Inflammatory macrophage (primary cell): Measurements from ENCODE around the gene EPC2.
"Not testable (repeated sequence)": the region's sequence is repeated elsewhere in the genome, so short reads cannot be mapped to it uniquely, and the experiment has no call there.

ENCODE experiments used
- DNase-seq, 2 donors: peaks; one replicate each; pipeline ENCODE4 v3.0.0-alpha.2; 2020 to 2022

EPC2 gene

DNA sequence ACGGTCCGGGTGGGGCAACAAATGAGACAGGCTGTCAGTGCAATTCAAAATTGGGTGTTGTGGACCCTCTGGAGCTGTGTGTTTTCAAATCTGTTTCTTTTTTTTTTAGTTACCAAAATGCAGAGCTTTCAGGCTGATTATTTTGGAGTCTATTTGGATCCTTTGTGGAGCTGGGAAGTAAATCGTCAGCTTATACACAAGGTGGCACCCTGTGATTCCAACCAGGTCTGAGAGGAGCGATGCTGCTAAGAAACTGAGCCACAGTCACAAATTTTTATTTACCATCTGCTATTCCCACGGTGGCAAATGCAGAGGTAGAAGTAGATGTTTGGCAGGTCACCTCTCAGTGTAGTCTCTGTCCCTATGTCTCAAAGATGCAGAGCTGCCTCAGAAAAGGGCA is 3.8 kb upstream of the EPC2 start:
- DNase-seq, result no peak

DNA sequence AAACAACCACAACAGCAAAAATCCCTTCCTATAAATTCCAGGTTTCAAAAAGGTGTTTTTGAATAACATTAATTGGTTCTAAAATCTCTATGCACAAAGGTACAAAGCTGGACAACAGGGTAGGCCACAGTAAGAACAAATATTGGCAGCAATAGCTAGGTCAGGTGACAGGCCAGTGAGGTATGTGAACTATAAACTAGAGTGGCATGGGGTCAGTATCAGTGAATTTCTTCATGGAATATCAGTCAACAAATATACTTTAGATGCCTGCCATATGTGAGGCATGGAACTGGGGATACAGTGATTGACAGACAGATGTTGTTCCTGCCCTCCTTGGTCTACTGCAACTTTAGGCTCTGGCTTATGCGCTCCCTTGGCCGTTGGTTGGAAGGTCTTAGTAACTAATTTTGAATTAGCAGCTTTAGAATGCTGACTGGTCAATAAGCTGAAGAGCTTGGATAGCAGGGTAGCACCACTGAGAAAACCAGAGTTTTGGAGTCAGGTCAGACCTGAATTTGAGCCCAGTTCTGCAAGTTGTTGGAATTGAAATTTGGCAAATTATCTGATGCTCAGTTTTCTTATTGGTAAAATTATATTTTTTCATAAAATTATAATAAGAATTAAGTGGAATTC is 2.3 kb upstream of the EPC2 start:
- no peak for DNase-seq

DNA sequence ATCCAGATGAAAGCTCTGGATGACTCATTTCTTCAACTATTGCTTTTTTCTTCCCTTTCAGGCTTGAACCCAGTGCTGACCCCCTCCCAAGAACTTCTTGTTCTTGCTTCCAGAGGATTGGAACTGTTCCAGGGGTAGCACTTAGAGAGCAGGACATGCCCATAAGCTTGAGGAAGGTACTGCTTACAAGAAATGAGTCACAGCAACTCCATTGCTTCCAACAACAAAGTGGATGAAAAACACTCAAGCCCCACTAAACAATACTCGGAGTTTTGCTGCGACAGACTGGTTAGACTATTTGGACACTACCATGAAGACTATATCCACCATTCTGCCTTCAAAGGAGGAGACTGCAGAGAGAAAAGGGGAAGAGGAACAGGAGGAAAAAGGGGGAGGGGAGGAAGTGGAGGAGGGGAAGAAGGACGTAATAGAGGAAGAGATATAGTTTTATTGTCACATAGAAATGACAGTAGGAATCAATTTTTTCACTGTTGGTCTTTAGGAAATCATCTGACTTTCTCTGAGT is 1.6 kb upstream of the EPC2 start:
- peak; percentile 55 to 73 for DNase-seq

DNA sequence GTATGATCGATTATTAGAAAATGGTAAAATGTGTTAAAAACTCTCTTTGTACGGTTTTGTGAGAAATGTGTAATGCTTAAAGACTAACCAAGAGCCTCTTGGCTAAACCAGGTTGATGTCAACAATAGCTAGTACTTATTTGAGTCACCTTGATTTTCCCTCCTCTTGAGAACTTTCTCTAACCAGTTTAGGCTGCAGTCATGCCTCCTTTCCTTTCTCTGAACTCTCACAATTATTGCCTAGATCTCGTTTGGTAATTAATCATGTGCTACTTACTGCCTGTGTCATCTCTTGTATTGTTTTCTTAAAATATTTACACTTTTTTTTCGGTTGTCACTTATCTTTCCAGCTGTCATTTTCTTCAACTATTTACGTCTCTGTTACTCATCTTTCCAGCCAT is 1.1 kb upstream of the EPC2 start:
- peak in 1 of 2 donors; percentile 4 for DNase-seq

DNA sequence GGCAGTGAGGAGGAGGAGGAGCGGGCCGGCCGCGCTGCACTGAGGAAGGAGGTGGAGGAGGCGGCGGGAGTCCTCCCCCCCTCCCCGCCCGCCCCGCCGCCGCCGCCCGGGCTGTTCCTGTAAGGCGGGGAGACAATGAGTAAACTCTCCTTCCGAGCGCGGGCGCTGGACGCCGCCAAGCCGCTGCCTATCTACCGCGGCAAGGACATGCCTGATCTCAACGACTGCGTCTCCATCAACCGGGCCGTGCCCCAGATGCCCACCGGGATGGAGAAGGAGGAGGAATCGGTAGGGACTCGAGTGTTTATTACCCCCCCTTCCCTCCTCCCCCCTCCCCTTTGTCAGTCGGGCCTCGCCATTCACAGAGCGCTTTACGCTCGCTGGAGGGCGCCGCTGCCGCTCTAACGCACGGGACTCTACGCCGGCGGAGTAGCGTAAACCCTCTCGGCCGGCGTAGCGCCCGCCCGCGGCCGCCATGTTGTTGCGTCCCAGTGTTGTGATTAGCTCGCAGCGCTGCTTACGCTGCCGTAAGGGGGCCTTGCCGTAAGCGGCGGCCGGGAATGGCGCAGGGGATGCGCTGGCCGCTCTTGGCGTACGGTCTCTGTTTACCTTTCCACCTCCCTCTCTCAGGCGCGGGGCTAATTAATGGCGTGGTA is 460 bp downstream of the EPC2 start:
- peak; percentile 93 to 94 for DNase-seq

DNA sequence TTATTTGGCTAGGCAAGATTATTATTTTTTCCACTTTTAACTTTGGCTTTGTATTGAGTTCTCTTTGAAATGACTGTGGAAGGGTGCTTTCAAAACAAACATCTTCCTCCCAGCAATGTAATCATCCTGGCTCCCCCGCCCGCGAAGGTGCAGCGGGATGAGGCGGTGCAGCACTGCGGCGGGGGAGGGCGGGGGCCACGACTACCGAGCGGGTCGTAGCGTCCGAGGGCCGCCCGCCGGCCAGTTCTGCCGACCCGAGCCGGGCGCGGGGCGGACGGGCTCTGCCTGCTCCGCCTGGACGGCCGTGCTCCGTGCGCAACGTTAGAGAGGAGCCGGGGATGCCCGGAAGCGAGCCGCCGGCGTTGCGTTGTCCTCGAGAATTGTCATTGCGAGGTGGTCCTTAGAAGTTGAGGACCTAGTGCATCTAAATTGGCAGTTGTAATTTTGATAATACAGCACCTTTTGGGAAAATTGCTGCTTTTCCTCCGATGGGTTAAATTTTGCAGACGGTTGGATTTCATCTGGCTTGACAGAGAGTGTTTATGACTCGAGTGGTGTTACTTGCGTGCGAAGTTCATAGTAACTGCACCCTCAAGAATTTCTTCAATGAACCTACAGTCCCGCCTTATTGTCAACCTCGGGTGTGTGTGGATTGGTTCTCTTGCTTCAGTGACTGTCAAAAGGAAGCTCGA is 1.1 kb downstream of the EPC2 start:
- peak; percentile 15 to 85 for DNase-seq

DNA sequence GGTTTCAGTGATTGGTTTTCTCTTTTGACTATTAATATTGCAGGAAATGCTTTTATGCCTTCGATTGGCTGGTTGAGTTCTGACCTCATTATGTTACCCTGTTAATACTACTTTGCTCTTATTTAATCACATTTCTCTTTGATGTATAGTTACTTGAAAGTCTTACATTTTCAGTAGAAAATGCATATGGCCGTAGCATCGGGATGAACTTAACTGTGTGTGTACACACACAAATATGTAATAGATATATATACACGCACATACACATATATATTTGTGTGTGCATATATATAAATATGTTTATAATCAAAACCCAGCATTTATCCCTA is 1.6 kb downstream of the EPC2 start:
- DNase-seq, result peak in 1 of 2 donors; percentile 87

DNA sequence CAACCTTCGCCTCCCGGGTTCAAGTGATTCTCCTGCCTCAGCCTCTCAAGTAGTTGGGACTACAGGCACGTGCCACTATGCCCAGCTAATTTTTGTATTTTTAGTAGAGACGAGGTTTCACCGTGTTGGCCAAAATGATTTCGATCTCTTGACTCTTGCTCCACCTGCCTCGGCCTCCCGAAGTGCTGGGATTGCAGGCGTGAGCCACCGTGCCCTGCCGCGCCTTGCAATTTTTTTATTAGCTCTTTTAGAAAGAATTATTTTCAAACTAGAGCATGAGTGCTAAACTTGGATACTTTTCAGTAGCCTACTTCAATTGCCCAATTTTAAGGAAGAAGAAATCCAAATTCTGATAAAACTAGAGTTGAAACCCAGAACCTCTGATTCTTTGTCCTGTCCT is 3.2 kb downstream of the EPC2 start:
- DNase-seq, result not testable (repeated sequence)

DNA sequence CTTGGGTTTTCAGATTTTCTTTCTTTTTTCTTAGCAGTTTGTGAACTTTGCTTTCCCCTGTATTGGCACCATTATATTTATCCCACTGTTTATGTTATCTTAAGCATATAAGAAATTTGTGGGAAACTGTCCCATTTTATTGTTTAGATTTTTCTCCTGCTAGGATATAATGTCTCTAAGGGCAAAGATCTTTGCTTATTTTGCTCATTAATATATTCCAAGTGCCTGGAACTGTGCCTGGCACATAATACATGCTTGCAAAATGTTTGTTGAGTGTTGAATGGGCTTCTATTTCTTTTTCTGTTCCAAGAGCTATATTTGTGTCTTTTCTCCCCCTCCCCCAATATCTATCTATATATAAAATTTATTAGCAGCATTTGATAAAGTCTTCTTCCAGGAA is 5.4 kb downstream of the EPC2 start:
- no peak for DNase-seq

DNA sequence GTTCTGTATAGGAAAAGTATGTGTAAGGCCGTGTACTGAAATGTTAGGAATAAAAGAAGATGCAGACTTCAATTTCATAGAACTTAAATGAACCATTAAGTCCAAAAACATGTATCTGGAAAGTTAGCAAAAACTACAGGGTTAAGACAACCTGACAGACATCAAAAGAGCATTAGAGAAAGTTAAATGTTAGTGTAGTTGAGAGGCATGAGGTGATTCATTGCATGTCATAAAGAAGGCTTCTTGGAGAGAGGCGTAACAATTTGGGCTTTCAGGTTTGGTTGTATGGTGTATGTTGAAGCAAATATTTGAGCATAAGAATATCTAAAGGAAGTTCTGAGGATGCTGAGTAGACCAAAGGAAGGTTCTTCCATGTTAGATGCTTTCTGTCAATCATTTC is 6.3 kb downstream of the EPC2 start:
- DNase-seq, result no peak

DNA sequence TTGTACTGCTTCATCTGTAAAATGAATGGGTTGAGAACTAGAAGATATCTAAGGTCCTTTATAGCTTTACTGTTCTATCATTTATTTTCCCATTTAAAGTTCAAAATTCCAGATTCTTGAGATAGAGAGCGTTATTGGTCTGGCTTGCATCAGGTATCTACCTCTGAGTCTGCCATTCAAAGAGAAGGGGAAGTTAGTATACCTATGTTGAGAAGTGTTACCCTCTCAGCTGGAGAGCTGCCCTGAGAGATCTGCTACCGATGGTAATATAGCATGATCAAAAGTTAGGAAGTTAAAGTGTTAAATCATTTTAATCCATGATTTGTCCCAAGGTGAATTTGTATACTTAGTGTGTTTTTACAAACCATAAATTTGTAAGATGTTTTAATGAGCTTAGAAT is 7.4 kb downstream of the EPC2 start:
- DNase-seq, result no peak

DNA sequence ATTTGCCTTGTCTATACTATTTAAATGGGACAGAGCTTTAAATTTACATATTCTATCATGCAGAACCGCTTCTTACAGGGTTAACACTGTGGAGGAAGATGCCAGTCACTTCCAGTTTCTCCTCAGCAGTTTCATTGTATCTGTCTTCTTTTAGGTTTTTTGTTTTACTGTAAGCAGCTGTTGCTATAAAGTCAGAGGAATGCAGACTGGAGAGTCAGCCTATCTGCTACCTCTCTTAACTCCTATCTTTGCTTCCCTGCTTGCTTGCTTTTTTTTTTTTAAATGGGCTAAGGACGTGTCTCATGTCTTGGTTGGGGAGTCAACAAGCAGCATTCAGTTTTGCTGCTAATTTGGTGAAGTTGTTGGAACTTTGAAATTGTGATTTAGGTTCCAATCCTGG is 8.9 kb downstream of the EPC2 start:
- no peak for DNase-seq

DNA sequence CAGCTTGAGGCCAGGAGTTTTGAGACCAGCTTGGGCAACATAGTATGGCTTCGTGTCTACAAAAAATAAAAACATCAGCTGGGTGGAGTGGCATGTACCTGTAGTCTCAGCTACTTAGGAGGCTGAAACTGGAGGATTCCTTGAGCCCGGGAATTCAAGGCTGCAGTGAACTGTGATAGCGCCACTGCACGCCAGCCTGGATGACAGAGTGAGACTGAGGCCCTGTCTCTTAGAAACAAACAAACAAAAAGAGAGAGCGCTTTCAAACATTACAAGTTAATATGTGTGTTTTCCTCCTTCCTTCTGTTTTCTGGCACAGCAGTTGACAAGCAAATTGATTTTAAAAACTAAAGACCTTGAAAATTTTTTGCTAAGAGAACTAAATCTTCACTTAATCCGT is 9.9 kb downstream of the EPC2 start:
- DNase-seq, result no peak

DNA sequence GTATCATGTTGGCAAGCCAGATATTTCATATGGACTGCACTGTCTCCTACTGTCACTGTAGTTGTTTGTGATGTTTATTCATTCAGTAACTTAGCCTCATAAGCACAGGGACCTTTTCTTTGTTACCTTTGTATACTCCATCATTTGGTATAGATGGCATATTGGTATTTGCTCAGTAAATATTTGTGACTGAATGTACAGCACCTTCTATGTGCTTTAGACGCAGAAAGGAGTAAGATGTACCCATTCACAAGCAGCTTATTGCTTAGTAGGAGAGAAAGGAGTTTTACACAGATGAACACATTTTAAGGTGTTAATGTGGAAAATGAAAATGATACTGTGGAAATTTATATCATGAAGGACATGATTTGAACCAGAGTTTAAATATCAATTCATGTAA is 12.0 kb downstream of the EPC2 start:
- DNase-seq, result no peak

DNA sequence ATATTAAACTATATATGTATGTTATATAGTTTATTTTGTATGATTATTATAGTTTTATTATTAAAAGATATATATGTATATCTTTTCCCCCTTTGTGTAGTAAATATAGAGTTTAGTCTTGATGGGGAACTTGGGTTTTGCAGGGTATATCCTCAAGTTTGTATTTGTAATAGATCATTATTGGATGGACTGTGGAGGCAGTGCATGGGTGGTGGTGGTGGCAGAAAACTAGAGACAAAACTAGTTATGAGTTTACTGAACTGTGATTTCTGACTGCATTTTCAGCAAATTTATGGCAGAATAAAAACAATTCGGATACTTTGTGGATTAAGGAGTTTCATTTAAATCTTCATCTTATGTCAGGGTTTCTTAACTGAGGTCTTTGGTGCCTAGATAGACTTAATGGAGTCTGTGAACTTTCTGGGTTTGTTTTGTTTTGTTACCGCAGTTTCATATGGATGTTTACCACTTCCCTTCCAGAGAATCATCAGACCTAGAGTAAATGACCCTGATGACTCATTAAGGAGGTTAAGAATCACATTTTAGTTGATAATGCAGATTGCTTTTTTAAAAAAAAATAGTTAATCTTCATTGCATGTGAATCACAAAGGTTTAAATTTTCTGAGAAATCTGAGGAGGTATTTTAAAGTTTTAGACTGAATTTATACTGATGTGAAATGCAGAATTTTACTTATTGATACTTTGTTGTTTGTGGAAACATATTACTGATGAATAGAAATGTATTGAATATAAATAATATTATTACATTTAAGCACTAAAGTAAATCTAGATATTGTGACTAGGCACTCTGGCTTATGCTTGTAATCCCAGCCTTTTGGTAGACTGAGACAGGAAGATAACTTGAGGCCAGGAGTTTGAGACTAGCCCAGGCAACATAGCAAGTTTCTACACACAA is 14.5 kb downstream of the EPC2 start:
- peak; percentile 70 to 82 for DNase-seq

DNA sequence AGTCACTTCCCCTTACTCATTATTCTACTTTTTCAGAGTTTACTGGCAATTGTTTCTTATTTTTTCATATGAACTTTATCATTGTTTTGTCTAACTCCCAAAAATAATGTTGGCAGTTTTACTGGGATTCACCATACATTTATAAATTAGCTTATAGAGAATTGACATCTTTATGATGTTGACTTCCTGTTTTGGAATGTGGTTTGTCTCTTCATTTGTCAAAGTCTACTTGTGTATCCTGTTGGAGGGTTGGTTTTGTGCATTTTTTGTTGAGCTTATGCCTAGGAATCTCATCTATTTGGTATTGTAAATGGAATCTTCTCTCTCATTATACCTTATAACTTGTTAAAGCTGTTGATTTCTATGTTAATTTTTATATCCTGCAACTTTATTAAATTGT is 16.4 kb downstream of the EPC2 start:
- DNase-seq, result no peak

DNA sequence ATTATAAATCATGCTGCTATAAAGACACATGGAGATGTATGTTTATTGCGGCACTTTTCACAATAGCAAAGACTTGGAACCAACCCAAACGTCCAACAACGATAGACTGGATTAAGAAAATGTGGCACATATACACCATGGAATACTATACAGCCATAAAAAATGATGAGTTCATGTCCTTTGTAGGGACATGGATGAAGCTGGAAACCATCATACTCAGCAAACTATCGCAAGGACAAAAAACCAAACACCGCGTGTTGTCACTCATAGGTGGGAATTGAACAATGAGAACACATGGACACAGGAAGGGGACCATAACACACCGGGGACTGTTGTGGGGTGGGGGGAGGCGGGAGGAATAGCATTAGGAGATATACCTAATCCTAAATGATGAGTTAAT is 17.8 kb downstream of the EPC2 start:
- not testable (repeated sequence) for DNase-seq

DNA sequence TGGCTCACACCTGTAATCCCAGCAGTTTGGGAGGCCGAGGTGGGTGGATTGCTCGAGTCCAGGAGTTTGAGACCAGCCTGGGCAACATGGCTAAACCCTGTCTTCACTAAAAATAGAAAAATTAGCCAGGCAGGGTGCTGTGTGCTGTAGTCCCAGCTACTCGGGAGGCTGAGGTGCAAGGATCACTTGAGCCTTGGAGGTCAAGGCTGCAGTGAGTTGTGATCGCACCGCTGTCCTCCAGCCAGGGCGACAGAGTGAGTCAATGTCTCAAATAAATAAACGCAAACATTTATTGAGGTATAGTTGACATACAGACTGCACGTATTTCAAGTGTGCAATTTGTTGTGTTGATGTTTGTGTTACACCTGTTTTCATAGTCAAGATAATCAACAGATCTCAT is 19.7 kb downstream of the EPC2 start:
- DNase-seq, result no peak

DNA sequence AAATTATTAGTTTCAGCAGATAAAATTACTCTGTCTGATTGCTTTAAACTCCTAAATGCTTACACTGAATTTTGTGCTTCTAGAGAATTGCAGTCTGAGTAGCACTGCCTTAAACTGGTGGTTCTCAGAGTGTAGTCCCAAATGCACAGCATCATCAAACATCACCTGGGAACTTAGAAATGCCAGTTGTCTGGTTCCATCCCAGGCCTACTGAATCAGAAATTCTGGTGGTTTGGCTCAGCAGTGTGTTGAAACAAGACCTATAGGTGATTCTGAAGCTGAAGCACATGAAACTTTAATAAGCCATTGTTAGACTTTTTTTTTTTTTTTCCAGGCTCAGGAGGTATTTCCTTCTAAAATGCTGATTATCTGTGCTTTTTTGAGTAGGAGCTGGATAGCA is 22.0 kb downstream of the EPC2 start:
- DNase-seq, result no peak

DNA sequence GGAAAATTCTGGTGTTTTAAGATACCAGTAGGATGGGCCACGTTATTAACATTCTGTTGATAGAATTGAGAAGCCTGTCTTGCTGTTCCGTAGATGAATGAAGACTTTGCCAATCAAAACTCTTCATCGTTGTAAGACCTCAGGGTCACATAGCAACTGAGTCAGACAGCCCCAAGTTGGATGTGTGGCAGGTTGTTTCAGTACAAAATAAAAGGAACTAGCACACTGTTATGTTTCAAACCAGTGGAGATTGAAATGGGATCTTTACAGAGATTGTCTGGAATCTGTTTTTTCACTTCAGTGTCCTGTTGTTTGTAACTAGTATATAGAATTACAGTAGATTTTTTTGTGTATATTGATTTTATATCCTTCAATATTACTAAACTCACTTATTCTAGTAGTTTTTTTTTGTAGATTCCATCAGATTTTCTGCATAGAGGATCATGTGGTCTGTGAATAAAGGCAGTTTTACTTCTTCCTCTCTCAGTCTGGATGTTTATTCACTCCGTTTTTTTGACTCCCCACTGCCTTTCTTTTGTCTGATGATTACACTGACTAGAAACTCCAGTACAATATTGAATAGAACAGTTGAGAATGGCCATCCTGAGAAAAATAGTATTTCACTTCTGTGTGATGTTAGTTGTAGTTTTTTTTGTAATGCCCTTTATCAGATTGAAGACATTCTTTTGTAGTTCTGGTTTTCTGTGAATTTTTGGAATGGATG is 22.7 kb downstream of the EPC2 start:
- DNase-seq, result no peak

DNA sequence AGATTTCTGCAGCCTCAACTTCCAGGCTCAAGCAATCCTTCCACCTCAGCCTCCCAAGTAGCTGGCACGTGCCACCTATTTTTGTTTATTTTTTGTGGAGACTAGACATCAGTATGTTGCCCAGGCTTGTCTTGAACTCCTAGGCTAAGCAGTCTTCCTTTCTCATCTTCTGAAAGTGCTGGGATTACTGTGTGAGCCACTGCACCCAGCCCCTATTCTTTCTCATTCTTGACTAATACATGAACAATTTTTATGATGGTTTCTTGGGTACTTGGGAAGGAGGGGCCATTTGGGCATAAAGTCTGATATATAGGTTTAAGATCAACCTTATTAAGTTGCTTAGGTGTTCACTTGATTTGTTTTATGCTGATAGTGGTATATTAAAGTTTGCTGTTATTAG is 26.2 kb downstream of the EPC2 start:
- no peak for DNase-seq
